COLO668 (cell line): Measurements from ENCODE around the gene LIMCH1.
A peak's percentile ranks its signal among the peaks of the same experiment; 100 is the strongest.
"Not testable (repeated sequence)": the region's sequence is repeated elsewhere in the genome, so short reads cannot be mapped to it uniquely, and the experiment has no call there.

Source experiments
- DNase-seq: peaks from one replicate; lab custom pipeline; 2025; ENCODE audit not compliant: unreplicated experiment; lab: John Stamatoyannopoulos, UW

LIMCH1 gene

DNA sequence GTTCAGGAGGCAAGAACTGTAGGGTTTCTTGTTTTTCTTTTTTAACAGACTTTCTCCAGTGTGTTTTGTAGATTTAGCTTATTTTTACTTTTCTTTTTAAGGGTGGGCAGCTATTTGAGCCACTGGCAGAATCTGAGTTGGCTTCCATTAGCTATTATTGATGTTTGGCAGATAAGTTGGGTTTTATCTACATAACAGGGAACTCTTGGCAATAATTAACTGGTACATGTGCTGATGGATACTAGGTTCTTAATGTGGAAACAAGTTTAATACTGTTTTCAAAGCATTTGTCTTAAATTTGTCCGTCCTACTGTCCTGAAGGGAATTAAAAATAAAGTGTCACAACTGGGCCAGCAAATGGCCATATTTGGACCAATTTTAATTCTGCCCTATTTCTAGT is 130.1 kb downstream of the LIMCH1 start:
- DNase-seq: no peak

DNA sequence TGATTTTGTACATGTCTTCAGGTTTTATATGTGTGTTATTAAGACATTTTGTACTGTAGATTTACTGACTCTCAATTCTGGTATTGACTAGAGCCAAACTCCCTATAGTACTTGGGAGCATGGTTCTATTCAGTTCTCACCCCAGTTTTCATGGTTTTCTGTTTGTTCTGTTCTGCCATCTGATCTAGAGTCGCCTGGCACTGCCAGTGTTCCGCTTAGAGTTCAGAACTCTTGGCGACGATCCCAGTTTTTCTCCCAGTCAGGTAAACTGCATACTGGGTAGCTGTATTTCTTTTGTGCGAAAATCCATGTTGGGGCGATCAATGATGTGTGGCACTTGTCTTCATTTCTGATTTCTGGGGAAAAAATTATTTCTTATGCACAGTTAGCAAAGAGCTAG is 132.6 kb downstream of the LIMCH1 start:
- peak; percentile 7 for DNase-seq

DNA sequence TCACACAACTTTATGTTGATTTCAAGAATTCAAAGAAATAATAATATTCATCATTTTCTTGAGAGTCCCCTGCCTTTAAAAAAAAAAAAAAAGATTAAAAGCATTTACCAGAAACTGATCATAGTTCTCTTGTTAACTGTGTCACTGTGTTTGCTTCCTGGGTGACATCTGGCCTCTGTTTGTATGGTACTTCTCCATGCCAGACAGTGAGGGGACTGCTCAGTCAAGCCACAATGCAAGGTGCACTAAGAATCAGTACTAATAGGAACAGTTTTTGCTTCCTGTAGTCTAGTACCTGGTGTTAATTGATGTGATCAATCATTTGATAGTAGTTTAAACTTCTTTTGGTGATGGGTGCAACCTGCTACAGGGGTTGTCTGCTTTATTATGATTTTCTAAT is 133.0 kb downstream of the LIMCH1 start:
- DNase-seq: no peak

DNA sequence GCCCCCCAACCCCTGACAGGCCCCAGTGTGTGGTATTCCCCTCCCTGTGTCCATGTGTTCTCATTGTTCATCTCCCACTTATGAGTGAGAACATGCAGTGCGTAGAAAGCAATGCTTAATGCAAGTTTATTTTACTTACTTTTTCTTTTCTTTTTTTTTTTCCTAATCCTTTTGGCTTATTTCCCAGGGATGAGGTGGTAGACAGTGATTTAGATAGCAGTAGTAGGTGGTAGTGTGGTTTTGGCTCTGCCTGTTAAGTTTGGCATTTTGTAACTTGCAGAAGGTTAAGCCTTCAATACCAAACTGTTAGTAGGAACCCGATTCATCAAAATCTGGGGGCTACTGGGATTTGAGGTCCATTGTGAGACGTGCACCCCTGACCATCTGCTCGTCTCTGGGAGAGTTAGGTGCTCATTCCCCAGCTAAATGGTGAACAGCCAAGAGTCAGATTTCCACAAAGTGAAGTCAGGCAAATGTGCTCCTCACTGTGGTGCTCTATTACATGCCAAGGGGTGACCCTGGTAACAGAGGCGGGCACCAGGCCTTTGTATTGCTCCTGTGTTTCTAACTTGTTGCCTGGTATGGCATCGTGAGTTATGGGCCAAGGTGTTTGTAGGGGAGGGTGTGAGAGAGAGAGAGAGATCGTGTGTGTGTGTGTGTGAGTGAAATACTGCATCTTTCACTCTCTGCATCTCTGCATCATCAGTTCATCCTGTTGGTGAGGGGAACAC is 140.3 kb downstream of the LIMCH1 start:
- DNase-seq: no peak

DNA sequence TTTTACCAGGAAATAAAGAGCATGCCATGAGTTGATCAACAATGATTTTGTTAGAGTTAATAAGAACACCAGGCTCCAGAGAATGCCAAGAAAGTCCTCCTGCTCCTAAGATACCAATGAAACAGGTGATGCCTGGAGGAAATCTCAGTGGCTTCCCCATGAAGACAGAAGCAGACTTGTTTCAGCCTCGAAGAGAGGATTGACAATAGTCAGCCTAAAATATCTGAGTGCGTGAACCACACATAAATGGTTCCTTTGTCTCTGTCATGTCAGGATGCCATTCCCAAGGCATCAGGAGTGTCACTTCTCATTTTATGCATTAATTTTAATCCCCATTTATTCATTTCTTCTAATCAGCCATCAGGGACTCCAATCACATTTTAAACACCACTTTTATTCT is 141.0 kb downstream of the LIMCH1 start:
- DNase-seq: no peak

DNA sequence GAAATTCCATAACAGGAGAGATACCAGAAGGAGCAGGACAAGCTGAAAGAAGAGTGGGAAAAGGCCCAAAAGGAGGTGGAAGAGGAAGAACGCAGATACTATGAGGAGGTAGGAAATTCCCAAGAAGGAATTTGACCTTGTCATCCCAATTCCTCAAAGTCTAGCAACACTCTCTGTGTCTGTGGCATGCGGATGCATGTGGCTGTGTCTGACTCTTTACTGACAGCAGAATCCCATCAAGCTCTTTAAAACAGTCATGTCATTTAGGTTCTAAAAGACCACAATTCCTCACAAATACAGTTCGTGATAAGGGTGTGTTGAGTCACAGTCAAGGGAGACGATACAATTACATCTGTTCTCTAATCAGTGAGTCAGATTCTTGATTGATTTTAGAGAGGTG is 142.0 kb downstream of the LIMCH1 start:
- DNase-seq: no peak

DNA sequence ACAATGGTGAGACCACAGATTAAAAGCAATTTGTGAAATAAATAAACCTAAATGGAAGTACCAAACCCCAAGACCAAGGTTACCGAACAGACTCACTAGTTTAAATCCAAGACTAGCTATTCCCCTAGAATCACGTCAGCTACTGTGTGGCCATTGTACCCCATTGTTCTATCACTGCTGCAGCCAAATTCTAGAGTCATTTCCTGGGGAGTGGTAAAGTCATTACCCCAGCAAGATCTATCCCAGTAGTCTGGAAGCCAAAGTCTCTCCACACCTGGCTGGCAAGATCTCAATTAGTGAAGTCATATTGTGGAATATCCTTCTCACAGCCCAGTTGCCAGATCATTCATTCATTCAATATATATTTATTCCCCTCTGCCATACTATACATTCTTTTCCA is 143.1 kb downstream of the LIMCH1 start:
- no peak for DNase-seq

DNA sequence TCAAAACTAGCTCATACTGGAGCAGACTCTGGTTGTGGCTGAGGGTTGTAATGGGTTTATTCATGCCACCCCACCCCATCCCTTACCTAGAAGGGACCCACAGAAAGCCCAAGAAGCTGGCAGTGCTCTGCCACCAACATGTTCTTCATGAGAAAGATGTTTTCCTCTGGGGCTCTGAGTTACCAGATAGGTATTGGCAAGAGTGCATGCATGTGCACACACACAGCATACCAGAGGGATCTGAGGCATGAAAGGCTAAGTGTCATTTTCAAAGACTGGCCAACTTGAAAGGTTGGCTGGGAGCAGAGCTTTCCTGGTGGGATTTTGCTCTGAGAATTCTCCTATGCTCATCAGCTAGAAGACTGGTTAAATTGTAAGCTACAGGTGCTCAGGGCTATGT is 145.4 kb downstream of the LIMCH1 start:
- no peak for DNase-seq

DNA sequence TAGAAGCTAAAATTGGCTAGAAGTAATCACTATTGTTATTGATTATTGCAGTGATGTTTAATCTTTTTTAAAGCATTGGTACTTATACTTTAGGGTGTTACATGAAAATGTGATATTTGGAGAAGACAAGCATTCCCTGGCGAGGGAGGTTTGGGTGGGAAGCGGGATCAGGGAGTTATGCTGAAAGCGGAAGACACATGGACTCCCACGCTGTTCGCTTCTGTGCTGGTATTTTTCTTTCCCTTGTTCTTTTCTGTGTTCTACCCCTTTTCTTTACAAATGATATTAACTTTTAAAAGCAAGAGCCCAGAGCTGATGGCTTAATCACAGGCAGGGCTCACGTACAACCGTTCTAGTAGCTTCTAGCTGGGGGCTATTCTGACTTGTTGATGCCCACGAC is 148.9 kb downstream of the LIMCH1 start:
- DNase-seq: no peak

DNA sequence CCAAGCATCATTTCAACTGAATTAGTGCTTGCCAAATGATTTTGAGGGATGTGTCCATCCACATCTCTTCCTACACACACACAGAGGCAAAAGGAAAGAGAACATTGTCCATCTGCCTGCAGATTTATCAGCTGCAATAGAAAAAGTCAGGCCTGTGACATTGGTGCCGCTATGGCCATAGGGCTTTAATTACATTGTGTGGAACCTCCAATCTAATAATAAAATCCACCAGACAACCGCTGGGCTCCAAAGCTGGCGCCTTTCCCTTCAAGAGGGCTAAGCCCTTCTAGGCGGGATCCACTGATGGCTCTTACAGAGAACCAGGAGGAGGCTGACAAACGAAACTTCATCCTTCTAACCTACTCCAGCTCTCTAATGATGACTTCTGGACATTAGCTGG is 150.0 kb downstream of the LIMCH1 start:
- no peak for DNase-seq

DNA sequence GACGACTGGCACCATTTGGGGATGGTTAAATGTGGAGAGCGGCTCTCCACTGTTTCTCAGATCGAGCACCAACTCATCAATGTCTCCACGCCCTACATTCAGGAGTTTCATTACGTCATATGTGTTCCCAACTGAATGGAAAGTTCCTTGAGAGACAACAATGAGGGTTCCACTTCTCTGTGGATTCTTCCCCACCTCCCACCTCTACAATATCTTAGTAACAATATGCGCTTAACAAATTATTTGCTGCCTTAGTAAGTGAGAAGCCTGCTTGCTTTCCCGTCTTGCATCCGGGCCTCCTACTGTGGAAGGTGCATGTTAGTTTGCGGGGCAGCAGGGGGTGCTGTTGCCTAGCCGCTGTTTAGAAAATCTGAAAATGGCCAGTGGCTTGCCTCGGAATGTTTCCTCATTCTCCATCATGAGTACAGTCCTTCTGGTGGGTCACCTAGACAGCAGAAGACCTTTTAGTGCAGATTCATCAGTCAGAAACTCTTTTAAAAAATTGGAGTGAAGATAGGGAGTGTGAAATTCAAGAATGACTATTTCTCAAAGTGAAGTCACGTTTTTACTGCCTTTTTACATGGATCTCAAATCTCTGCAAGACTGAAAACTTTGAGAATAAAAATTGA is 154.9 kb downstream of the LIMCH1 start:
- DNase-seq: peak; percentile 26

DNA sequence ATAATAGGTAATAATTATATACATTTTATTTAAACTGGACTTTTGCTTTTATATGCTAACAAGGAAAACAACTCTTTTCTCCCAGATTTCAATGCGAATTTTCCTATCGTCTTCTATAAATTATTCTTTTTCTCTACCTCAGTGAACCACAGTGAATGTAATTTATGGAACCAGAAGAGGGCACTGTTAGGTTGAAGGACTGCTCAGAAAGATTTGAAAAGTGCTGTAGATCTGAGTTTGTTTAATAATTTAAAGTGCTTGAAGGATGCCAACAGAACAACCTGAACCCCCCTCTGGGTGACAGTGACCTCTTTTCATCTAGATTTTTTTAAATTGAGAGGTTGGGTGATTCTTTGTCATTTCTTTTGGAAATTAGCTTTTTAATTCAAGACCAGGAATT is 155.7 kb downstream of the LIMCH1 start:
- no peak for DNase-seq

DNA sequence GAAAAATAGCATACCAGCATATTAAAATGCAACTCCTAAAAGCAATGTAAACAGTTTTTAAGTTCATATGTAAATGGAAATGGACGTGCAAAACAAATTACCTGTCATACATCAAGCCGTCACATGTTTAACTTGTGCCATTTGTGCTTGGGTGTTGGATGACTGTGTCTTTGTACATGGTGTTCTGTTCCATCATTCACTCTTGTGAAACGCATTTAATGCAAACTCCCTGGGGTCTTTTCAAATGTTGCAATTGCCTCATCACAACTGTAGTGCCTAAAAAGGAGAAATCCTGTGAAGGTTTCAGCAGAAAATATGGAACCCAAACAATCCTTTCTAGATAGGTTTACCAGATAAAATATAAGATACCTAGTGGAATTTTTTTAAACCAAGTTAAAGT is 158.2 kb downstream of the LIMCH1 start:
- DNase-seq: no peak

DNA sequence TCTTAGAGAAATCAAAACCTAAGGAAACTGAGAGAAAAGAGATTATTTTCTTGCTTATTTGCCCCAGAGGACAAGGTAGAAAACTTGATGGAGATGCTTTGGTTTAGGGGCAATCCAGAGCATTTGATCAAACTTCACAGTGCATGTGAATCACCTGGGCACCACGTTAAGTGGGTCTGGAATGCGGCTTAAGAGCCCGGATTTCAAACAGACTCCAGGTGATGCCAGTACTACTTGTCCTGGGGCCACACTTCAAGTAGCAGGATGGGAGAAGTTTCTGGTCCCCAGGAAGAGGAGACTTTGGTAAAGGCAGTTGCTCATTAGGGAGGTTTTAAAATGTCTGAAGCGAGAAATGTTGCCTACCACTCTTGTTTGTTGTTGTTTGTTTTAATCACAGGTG is 158.8 kb downstream of the LIMCH1 start:
- DNase-seq: no peak

DNA sequence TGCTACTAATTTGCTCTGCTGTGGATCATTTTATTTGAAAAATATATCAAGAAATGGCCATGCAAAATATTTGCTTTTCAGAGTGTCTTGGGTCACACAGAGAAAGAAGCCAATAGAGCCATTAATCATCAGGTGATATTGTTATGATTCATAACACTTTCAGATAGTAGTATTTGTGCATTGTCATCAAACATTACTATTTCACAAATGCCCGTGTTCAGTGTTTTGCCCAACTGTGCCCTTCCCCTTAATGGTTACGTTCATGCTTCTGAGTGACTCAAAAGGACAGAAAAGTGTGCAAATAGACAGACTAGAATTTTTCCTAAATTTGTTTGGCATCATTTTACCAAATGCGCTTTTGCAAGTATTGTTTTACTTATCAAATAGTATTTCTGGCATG is 164.0 kb downstream of the LIMCH1 start:
- DNase-seq: no peak

DNA sequence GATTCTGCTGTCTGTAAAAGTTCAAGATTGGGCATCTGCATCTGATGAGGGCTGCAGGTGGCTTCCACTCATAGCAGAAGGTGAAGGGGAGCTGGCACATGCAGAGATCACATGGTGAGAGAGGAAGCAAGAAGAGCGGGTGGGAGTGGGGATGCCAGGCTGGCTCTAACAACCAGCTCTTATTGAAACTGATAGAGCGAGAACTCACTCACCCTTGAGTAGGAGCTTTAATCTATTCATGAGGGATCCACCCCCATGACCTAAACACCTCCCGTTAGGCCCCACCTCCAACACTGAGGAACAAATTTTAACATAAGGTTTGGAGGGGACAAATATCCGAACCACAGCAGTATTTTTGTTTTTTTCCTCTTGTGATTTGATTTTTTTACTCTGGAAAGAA is 164.8 kb downstream of the LIMCH1 start:
- no peak for DNase-seq

DNA sequence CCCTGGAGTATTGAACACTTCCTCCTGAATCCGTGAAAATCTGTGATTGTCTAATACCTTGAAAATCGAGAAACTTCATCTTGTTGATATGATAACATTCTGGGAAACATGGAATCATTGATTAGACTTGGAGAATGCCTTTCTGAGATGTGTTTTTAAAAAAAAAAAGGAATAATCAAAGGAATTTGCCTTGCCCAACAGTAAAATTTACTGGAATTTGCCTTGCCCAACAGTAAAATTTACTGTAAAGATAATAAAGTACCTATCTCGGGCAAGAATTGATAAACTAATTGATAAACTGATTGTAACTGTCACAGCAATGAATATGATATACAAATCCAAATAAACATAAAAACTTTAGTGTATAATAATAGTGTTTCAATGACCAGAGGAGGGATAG is 165.8 kb downstream of the LIMCH1 start:
- no peak for DNase-seq

DNA sequence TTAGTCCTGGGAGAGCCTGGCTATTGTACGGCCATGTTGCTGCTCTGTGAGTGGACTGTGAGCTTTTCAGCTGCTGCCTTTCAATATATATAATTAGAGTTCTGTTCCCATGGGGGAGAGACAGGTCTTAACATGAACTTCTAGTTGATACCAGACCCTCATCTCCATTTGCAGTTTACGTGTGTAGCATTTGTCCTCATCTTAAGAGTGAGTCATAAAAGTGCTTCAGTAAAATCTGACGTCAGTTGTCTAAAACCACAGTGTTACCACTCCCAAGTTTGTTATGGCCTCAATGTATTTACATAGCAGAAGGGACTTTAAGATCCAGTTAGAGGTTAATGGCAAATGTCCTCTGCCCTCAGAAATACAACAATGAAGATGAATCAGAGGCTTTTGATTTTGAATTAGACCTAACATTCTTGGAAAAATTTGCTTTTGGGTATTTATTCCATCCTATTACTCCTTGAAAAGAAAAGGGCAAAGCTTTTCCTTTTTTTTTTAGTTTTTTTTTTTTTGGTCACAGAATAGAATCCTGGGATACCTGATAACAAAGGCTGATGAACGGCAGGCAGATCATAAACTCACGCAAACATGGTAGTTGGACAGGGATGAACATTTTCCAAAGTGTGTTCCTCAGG is 172.0 kb downstream of the LIMCH1 start:
- DNase-seq: no peak

DNA sequence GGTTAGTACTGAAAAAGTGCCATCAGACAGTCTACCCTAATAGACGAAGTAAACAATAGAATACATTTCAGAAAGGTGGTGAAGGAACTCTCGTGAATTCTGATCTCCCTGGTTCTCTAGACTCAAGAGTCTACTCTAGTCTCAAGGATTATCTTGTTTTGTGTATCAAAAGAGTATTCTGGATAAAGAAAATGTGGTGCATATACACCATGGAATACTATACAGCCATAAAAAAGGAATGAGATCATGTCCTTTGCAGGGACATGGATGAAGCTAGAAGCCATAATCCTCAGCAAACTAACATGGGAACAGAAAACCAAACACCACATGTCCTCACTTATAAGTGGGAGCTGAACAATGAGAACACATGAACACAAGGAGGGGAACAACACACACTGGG is 173.7 kb downstream of the LIMCH1 start:
- DNase-seq: not testable (repeated sequence)

DNA sequence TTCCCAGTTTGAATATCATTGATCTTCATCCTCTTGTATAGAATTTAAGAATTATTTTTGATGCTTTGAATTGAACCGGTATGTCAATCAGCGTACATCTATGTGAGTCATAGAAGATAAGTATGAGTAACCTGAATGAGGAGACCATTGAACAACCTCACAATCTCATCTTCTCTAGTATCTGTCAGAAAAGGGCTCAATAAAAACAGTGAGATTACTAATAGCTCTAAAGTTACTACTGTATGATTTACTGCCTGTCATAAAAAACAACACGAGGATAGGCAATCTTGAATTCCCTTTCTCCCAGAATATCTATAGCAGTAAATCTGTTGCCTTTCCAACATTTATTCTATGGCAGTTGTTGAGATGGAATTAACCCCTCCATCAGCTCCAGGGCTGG is 174.5 kb downstream of the LIMCH1 start:
- no peak for DNase-seq

DNA sequence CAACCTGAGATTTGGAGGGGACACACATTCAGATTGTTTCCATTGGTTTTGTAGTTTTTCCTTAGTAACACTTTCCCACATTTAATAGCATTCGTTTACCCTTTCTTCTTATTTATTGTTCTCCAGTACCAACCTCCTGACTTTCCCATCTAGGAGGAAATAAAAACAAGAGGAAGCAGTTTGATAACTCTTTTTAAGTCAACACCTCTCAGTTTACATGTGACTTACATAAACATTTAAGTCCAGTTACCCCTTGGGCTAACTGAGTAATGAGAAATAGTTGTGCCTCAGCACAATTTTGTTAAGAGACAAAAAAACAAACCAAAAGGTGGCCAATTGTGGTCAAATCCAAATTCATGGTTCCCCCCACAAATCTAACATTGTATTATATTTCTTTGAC is 175.8 kb downstream of the LIMCH1 start:
- no peak for DNase-seq

DNA sequence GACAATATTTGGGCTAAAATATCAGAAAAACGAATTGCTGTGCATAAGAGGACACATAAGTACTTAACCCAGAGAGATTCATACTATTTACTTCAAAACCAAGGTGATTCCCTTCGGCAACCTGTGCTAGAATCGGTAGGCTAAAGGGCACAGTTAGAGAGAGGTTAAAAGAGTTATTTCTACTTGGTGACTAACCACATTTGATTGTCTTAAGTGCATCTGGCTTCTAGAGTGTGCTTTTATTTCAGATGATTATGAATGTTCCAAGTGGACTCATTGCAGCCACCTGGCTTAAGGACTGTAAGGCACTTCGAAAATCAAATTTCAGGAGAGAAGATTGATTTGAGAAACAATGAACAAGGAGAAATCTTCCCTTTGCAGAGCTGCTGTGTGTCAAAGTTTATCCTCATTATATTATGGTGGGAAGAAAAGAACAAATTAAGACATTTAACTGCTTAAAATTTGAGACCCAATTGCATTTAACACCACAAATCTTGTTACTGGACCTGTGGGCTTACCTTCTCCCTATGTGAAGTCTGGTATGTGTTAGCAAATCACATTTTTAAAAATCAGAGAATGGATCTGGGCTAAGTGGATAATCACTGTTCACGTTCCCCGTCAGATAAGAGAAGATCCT is 176.5 kb downstream of the LIMCH1 start:
- DNase-seq: no peak
